C4-2B (cell line): ENCODE measurements around the gene PPIL1.

Source experiments
- H3K27ac ChIP-seq: fragments of 450-650 bp; 2 replicates; pipeline ENCODE4 v1.5.1; 2017
- CTCF ChIP-seq: fragments of 450-650 bp; conservative IDR thresholded peaks from 2 replicates; pipeline ENCODE4 v1.5.1; 2017; ENCODE audit warnings: mild to moderate bottlenecking
- ZFX ChIP-seq: fragments of 450-650 bp; IDR thresholded peaks from 2 replicates; pipeline ENCODE4 v1.6.1; 2017

Gene PPIL1

GRCh38 chr6:36851626-36852025, 23.0 kb downstream of the PPIL1 start:
- no peak for TF ChIP-seq CTCF
- TF ChIP-seq ZFX, result no peak
- no peak overlapping the region for H3K27ac ChIP-seq

GRCh38 chr6:36851149-36851614, 23.4 kb downstream of the PPIL1 start:
- TF ChIP-seq CTCF, result peak; percentile 89
- TF ChIP-seq ZFX, result no peak
- H3K27ac ChIP-seq, result no peak overlapping the region

- H3K27ac ChIP-seq, result no peak overlapping the region
- TF ChIP-seq ZFX (no peak), CTCF (no peak)
Observed at GRCh38 chr6:36850021-36850420, 24.6 kb downstream of the PPIL1 start.

GRCh38 chr6:36848658-36849441, 25.8 kb downstream of the PPIL1 start:
- TF ChIP-seq CTCF (no peak), ZFX (no peak)

GRCh38 chr6:36847991-36848390, 26.6 kb downstream of the PPIL1 start:
- no peak overlapping the region for H3K27ac ChIP-seq
- TF ChIP-seq CTCF (no peak), ZFX (no peak)

More at GRCh38 chr6:36848658-36849441, 25.8 kb downstream of the PPIL1 start:
- H3K27ac ChIP-seq, result no peak overlapping the region

GRCh38 chr6:36847152-36847551, 27.5 kb downstream of the PPIL1 start:
- TF ChIP-seq CTCF, result no peak
- no peak for TF ChIP-seq ZFX
- no peak overlapping the region for H3K27ac ChIP-seq

GRCh38 chr6:36845233-36845632, 29.4 kb downstream of the PPIL1 start:
- H3K27ac ChIP-seq, result no peak overlapping the region
- TF ChIP-seq CTCF (no peak), ZFX (no peak)
